A673 (cell line): Measurements from ENCODE around the gene IGF2R. TPM values are rescaled to one million over a fixed set of nuclear protein-coding genes. Genes with fewer than 3 reads are reported as not detected.

Source experiments
- BruUV-seq: library from RNA; stranded (reverse); fragments of 400-500 nt; replicated peaks from 2 replicates; lab custom pipeline; 2021; lab: Mats Ljungman, UMichigan
- CTCF ChIA-PET: fragments of 300-600 bp; sonication (Branson Sonifier 250); formaldehyde crosslinking; loops from one replicate; lab custom pipeline; 2022; ENCODE audit warnings: antibody characterized with exemption; lab: Charles Lee
- POLR2A ChIA-PET: fragments of 300-600 bp; sonication (Branson Sonifier 250); formaldehyde crosslinking; loops from one replicate; lab custom pipeline; 2022; ENCODE audit warnings: antibody characterized with exemption; ENCODE audit not compliant: low non-redundant PET; lab: Charles Lee
- DNase-seq: peaks from one replicate; pipeline ENCODE4 v3.0.0-alpha.2; 2015; ENCODE audit warnings: low spot score
- H3K27ac ChIP-seq: fragments of 200-600 bp; sonication (generic); 2 replicates; pipeline ENCODE4 v1.5.1; 2016; ENCODE audit warnings: mixed run types, low read depth, mild to moderate bottlenecking, mixed read lengths, antibody characterized with exemption, low read length; ENCODE audit not compliant: poor library complexity, severe bottlenecking
- H3K27me3 ChIP-seq: fragments of 200-600 bp; sonication (generic); replicated peaks from 2 replicates; pipeline ENCODE4 v1.6.1; 2017; ENCODE audit warnings: mixed run types, low read depth, mild to moderate bottlenecking, mixed read lengths, antibody characterized with exemption, low read length; ENCODE audit not compliant: insufficient read depth, poor library complexity
- H3K36me3 ChIP-seq: fragments of 200-600 bp; sonication (generic); 2 replicates; pipeline ENCODE4 v1.6.1; 2016; ENCODE audit warnings: mixed run types, mild to moderate bottlenecking, mixed read lengths, antibody characterized with exemption, low read length; ENCODE audit not compliant: insufficient read depth, poor library complexity, severe bottlenecking
- H3K4me1 ChIP-seq: fragments of 200-600 bp; sonication (generic); 2 replicates; pipeline ENCODE4 v1.6.1; 2017; ENCODE audit warnings: mixed run types, mild to moderate bottlenecking, mixed read lengths, antibody characterized with exemption, low read length; ENCODE audit not compliant: insufficient read depth, poor library complexity, severe bottlenecking
- H3K4me3 ChIP-seq: fragments of 200-600 bp; sonication (generic); 2 replicates; pipeline ENCODE4 v1.5.1; 2016; ENCODE audit warnings: low read depth, mixed run types, mild to moderate bottlenecking, mixed read lengths, low read length; ENCODE audit not compliant: poor library complexity, severe bottlenecking
- H3K9me3 ChIP-seq: fragments of 200-600 bp; sonication (generic); 2 replicates; pipeline ENCODE4 v1.6.1; 2016; ENCODE audit warnings: mixed run types, low read depth, mild to moderate bottlenecking, mixed read lengths, antibody characterized with exemption, low read length; ENCODE audit not compliant: poor library complexity, severe bottlenecking
- EZH2 ChIP-seq: fragments of 200-600 bp; sonication (generic); IDR thresholded peaks from 2 replicates; pipeline ENCODE4 v1.6.1; 2017; ENCODE audit warnings: borderline replicate concordance, low read depth, mild to moderate bottlenecking, mixed read lengths, antibody characterized with exemption, low read length; ENCODE audit not compliant: poor library complexity, severe bottlenecking
- intact Hi-C: fragments of 100-400 bp; cut with micrococcal nuclease; formaldehyde crosslinking; loops from one replicate; pipeline ENCODE4 v1.10.0; 2022; ENCODE audit not compliant: unreplicated experiment
- total RNA-seq: library from RNA; stranded (reverse); gene quantifications from 2 replicates; pipeline ENCODE4 v1.2.3, GENCODE V29; 2021
- TF ChIP-seq, protein P1 (sequence below): fragments of 300-800, 200-600 bp; sonication (generic); conservative IDR thresholded peaks from 2 replicates; pipeline ENCODE4 v1.5.1; 2017; ENCODE audit warnings: low read depth, mild to moderate bottlenecking, antibody characterized with exemption, low read length, moderate library complexity, mixed read lengths

Gene IGF2R
- total RNA-seq, 1 experiment from 2014 or later, result 67.4 TPM

DNA sequence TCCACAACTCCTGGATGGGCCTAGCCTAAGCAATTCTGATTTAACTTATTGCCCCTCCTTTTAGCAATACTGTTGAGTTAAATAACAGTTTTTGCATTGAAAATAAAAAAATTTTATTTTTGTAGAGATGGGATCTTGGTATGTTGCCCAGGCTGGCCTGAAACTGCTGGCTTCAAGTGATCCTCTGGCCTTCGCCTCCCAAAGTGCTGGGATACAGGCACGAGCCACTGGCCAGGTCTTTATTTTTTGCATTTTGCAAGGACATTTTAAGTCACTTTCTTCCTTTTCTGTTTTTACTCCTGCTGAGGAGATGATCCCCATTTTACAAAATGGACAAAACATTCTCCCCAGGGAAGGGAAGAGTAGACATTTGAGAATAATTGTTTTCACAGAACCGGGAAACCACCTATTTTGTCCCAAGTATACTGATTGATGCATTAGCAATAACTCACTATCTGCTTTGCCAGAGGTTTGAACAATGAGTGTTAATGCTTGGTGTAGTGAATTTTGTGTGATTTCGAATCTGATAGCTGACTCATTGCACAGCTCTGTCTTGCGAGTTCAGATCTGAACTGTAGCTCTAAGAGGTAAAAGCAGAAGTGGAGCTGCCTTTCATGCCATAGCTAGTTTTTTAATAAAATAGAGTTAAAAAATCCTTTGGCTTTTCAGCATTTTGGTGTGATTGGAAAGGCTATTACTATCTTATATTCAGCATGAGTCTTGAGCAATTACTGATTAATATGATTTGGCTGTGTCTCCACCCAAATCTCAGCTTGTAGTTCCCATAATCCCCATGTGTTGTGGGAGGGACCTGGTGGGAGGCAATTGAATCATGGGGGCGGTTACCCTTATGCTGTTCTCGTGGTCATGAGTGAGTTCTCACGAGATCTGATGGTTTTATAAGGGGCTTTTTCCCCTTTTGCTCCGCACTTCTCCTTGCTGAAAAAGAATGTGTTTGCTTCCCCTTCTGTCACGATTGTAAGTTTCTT is 20.9 kb downstream of the IGF2R start:
- ChIA-PET CTCF (no interaction called here), POLR2A (no interaction called here)
- no peak for TF ChIP-seq EZH2
- TF ChIP-seq, protein P1, sequence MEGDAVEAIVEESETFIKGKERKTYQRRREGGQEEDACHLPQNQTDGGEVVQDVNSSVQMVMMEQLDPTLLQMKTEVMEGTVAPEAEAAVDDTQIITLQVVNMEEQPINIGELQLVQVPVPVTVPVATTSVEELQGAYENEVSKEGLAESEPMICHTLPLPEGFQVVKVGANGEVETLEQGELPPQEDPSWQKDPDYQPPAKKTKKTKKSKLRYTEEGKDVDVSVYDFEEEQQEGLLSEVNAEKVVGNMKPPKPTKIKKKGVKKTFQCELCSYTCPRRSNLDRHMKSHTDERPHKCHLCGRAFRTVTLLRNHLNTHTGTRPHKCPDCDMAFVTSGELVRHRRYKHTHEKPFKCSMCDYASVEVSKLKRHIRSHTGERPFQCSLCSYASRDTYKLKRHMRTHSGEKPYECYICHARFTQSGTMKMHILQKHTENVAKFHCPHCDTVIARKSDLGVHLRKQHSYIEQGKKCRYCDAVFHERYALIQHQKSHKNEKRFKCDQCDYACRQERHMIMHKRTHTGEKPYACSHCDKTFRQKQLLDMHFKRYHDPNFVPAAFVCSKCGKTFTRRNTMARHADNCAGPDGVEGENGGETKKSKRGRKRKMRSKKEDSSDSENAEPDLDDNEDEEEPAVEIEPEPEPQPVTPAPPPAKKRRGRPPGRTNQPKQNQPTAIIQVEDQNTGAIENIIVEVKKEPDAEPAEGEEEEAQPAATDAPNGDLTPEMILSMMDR, result no peak
- Histone ChIP-seq H3K4me3 (no peak overlapping the region), H3K27me3 (no peaks in the 10 kb centered on the region), H3K9me3 (no peaks in the 10 kb centered on the region), H3K4me1 (peaks cover 10% of the 10 kb centered on the region), H3K36me3 (no peaks in the 10 kb centered on the region), H3K27ac (peak overlapping the region; percentile 26)
- BruUV-seq, result no TSS peak
- DNase-seq, result peak; percentile 29
- intact Hi-C loops, result no loop called here

DNA sequence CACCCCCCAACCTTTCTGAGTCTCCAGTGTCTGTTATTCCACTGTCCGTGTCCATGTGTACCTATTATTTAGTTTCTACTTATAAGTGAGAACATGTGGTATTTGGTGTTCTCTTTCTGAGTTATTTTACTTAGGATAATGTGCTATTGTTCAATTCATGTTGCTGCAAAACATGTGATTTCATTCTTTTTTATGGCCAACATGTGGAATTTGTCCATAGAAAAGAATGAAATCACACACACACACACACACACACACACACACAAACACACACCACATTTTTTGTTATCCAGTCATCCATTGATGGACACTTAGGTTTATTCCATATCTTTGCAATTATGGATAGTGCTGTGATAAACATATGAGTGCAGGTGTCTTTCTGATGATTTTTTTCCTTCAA is 23.5 kb downstream of the IGF2R start:
- H3K4me3 ChIP-seq, result no peak overlapping the region
- H3K9me3 ChIP-seq, result no peaks in the 10 kb centered on the region
- BruUV-seq, result no TSS peak
- ChIA-PET CTCF (no interaction called here), POLR2A (no interaction called here)
- no peaks in the 10 kb centered on the region for H3K27me3 ChIP-seq
- DNase-seq, result no peak
- H3K36me3 ChIP-seq, result no peaks in the 10 kb centered on the region
- TF ChIP-seq, protein P1, result no peak
- no peak for TF ChIP-seq EZH2
- intact Hi-C loops, result no loop called here
- H3K27ac ChIP-seq, result no peak overlapping the region
- H3K4me1 ChIP-seq, result peaks cover 17% of the 10 kb centered on the region

DNA sequence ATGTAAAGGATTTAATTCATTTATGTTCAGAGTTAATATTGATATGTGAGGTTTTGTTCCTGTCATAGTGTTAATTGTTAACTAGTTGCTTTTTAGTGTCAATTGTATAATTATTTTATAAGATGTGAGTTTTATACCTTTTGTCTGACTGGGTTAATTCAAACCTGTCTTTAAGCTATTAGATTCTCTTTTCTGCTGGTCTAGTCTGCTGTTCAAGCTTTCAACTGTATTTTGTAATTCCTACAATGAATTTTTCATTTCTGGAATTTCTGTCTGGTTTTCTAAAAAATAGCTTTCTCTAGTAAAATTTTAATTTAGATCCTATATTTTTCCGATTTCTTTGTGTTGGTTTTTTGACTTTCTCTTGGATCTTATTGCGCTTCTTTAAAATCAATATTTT is 26.5 kb downstream of the IGF2R start:
- Histone ChIP-seq H3K27me3 (no peaks in the 10 kb centered on the region), H3K36me3 (no peaks in the 10 kb centered on the region), H3K4me1 (peaks cover 10% of the 10 kb centered on the region), H3K9me3 (no peaks in the 10 kb centered on the region), H3K4me3 (no peak overlapping the region), H3K27ac (no peak overlapping the region)
- DNase-seq, result no peak
- intact Hi-C loops, result no loop called here
- CTCF ChIA-PET, result no interaction called here
- POLR2A ChIA-PET, result no interaction called here
- BruUV-seq, result no TSS peak
- TF ChIP-seq, protein P1, result no peak
- no peak for TF ChIP-seq EZH2
